Measurements from ENCODE around the gene ST6GALNAC3. TPM values are rescaled to one million over a fixed set of nuclear protein-coding genes. Genes with fewer than 3 reads are reported as not detected.

ST6GALNAC3 gene
- total RNA-seq, 1 experiment from 2014 or later: 0.82 TPM

- peaks cover 8% of the 10 kb centered on the region for H3K4me1 Mint-ChIP-seq (ENCODE audit: insufficient read depth, unreplicated experiment)
- DNase-seq (ENCODE audit: unreplicated experiment): no peak
- no peak overlapping the region for H3K27ac Mint-ChIP-seq (ENCODE audit: low read depth, unreplicated experiment)
- intact Hi-C loops (cut with micrococcal nuclease): no loop called here
- no peak for TF ChIP-seq CTCF (IDR thresholded peaks at IDR 0.05; ENCODE audit: unreplicated experiment)
- no peaks in the 10 kb centered on the region for H3K27me3 Mint-ChIP-seq (ENCODE audit: insufficient read depth, unreplicated experiment)
- H3K4me3 Mint-ChIP-seq (ENCODE audit: unreplicated experiment): no peak overlapping the region
- BruUV-seq (replicated peaks): no TSS peak
- CTCF ChIA-PET: interaction anchor here (0.6 to 0.7 kb wide), 2 partner anchors 79 to 1076 kb away, joined by 3 read pairs; no protein-coding TSS in a partner anchor
- H3K9me3 Mint-ChIP-seq (ENCODE audit: unreplicated experiment): no peaks in the 10 kb centered on the region
- POLR2A ChIA-PET: no interaction called here
- H3K36me3 Mint-ChIP-seq (ENCODE audit: insufficient read depth, unreplicated experiment): no peaks in the 10 kb centered on the region
Observed at GRCh38 chr1:76070538-76070937, 4.0 kb upstream of the ST6GALNAC3 start.

GRCh38 chr1:76073481-76073880 is 1.1 kb upstream of the ST6GALNAC3 start:
- intact Hi-C loops (cut with micrococcal nuclease): no loop called here
- CTCF ChIA-PET: interaction anchor here (0.8 to 1.1 kb wide), 3 partner anchors 67 to 258 kb away, joined by 3 read pairs; no protein-coding TSS in a partner anchor

GRCh38 chr1:76075188-76075489 is 593 bp downstream of the ST6GALNAC3 start:
- POLR2A ChIA-PET: interaction anchor here (0.7 kb wide), 1 partner anchor 1815 kb away, joined by 3 read pairs; no protein-coding TSS in a partner anchor
- no peaks in the 10 kb centered on the region for H3K36me3 Mint-ChIP-seq (ENCODE audit: insufficient read depth, unreplicated experiment)
- no peak for TF ChIP-seq CTCF (IDR thresholded peaks at IDR 0.05; ENCODE audit: unreplicated experiment)
- DNase-seq (ENCODE audit: unreplicated experiment): no peak
- no peaks in the 10 kb centered on the region for H3K27me3 Mint-ChIP-seq (ENCODE audit: insufficient read depth, unreplicated experiment)
- CTCF ChIA-PET: no interaction called here
- no peak overlapping the region for H3K27ac Mint-ChIP-seq (ENCODE audit: low read depth, unreplicated experiment)
- H3K9me3 Mint-ChIP-seq (ENCODE audit: unreplicated experiment): no peaks in the 10 kb centered on the region
- peak overlapping the region; percentile 76 for H3K4me3 Mint-ChIP-seq (ENCODE audit: unreplicated experiment)
- peaks cover 9% of the 10 kb centered on the region for H3K4me1 Mint-ChIP-seq (ENCODE audit: insufficient read depth, unreplicated experiment)
- intact Hi-C loops (cut with micrococcal nuclease): no loop called here
- BruUV-seq (replicated peaks): no TSS peak

More at GRCh38 chr1:76073481-76073880, 1.1 kb upstream of the ST6GALNAC3 start:
- POLR2A ChIA-PET: interaction anchor here (0.7 kb wide), 1 partner anchor 43 kb away, joined by 3 read pairs; no protein-coding TSS in a partner anchor
- no peak for TF ChIP-seq CTCF (IDR thresholded peaks at IDR 0.05; ENCODE audit: unreplicated experiment)
- no peaks in the 10 kb centered on the region for H3K36me3 Mint-ChIP-seq (ENCODE audit: insufficient read depth, unreplicated experiment)
- no peaks in the 10 kb centered on the region for H3K27me3 Mint-ChIP-seq (ENCODE audit: insufficient read depth, unreplicated experiment)
- no peaks in the 10 kb centered on the region for H3K9me3 Mint-ChIP-seq (ENCODE audit: unreplicated experiment)
- peaks cover 13% of the 10 kb centered on the region for H3K4me1 Mint-ChIP-seq (ENCODE audit: insufficient read depth, unreplicated experiment)
- H3K27ac Mint-ChIP-seq (ENCODE audit: low read depth, unreplicated experiment): no peak overlapping the region
- H3K4me3 Mint-ChIP-seq (ENCODE audit: unreplicated experiment): no peak overlapping the region
- peak; percentile 62 for DNase-seq (ENCODE audit: unreplicated experiment)
- BruUV-seq (replicated peaks): no TSS peak

- TF ChIP-seq CTCF (IDR thresholded peaks at IDR 0.05; ENCODE audit: unreplicated experiment): no peak
- Mint-ChIP-seq H3K36me3 (ENCODE audit: insufficient read depth, unreplicated experiment) (no peaks in the 10 kb centered on the region), H3K27ac (ENCODE audit: low read depth, unreplicated experiment) (no peak overlapping the region), H3K27me3 (ENCODE audit: insufficient read depth, unreplicated experiment) (no peaks in the 10 kb centered on the region), H3K4me1 (ENCODE audit: insufficient read depth, unreplicated experiment) (peaks cover 9% of the 10 kb centered on the region), H3K4me3 (ENCODE audit: unreplicated experiment) (no peak overlapping the region), H3K9me3 (ENCODE audit: unreplicated experiment) (no peaks in the 10 kb centered on the region)
- DNase-seq (ENCODE audit: unreplicated experiment): peak; percentile 34
- ChIA-PET CTCF (no interaction called here), POLR2A (no interaction called here)
- intact Hi-C loops (cut with micrococcal nuclease): no loop called here
- no TSS peak for BruUV-seq (replicated peaks)
Observed at GRCh38 chr1:76075877-76076276, 1.3 kb downstream of the ST6GALNAC3 start.

Measured in MCF 10A (cell line).